Adrenal gland (tissue), 12 donors: ENCODE measurements around the gene VPS37C. TPM values are rescaled to one million over a fixed set of nuclear protein-coding genes. Genes with fewer than 3 reads are reported as not detected.

Experiments
- DNase-seq, 7 donors: peaks; one replicate each; pipeline ENCODE4 v3.0.0-alpha.2; 2019 to 2020
- H3K27ac ChIP-seq, 5 donors: fragments of 200-600 bp; sonication (generic) in 4 of 5; 1 replicate in 3 of 5; 2 replicates in 2 of 5; pipeline versions ENCODE4 v1.5.1 to v1.8.0; 2016 to 2020; ENCODE audit warnings: mild to moderate bottlenecking in 1 of 5
- H3K27me3 ChIP-seq: fragments of 200-600 bp; 2 replicates; pipeline ENCODE4 v1.8.0; 2021
- H3K36me3 ChIP-seq, 2 donors: fragments of 200-600 bp; replicated peaks in 1 of 2; 1 replicate in 1 of 2; 2 replicates in 1 of 2; pipeline versions ENCODE4 v1.5.1 to v1.8.0; 2018 to 2022
- H3K4me1 ChIP-seq, 2 donors: fragments of 200-600 bp; replicated peaks in 1 of 2; 1 replicate in 1 of 2; 2 replicates in 1 of 2; pipeline versions ENCODE4 v1.5.1 to v1.8.0; 2018 to 2021
- H3K4me3 ChIP-seq, 4 donors: fragments of 200-600 bp; sonication (generic) in 3 of 4; one replicate each; pipeline ENCODE4 v1.5.1; 2016 to 2018
- H3K9me3 ChIP-seq, 3 donors: fragments of 200-600 bp; sonication (generic) in 1 of 3; replicated peaks in 1 of 3; 1 replicate in 2 of 3; 2 replicates in 1 of 3; pipeline versions ENCODE4 v1.5.1 to v1.8.0; 2016 to 2021
- POLR2A ChIP-seq, 2 donors: fragments of 450-650 bp; IDR thresholded peaks; one replicate each; pipeline ENCODE4 v1.6.1; 2017; ENCODE audit warnings: antibody characterized with exemption in 2 of 2, mild to moderate bottlenecking in 2 of 2, moderate library complexity in 1 of 2
- WGBS, 4 donors: extraction: QIAGEN DNeasy Blood & Tissue Kit in 2 of 4; methylation state at CpG; one replicate each; pipeline versions ENCODE4 v1.1.5 to v1.1.7; 2013 to 2017; 5-methylcytosine and 5-hydroxymethylcytosine counted together
- intact Hi-C, 2 donors: fragments of 100-400 bp; cut with DNase I; formaldehyde crosslinking; loops; one replicate each; pipeline versions ENCODE4 v1.14.1 to v1.15.0; 2022 to 2023
- polyA plus RNA-seq, 3 donors: library from polyadenylated mRNA; stranded (reverse); fragments of 200-250 nt in 2 of 3; fragments of 350-450 nt in 1 of 3; fragmentation: Illumina TruSeq in 1 of 3; extraction: RNeasy Lipid Tissue Mini Kit (QIAGEN cat#74804) in 1 of 3; gene quantifications; one replicate each; pipeline ENCODE4 v1.2.3, GENCODE V29; 2013 to 2014
- total RNA-seq, 9 donors: library from RNA; depleted of rRNA in 4 of 9; stranded (reverse); fragments of >200 nt in 4 of 9; fragments of 120-200 nt in 1 of 9; fragmentation: NEBNext Ultra II Directional in 1 of 9; extraction: Animal tissue kit (Norgen Biotek cat#: 25700) in 1 of 9; gene quantifications; one replicate each; pipeline versions ENCODE4 v1.1.0 to v1.2.4, GENCODE V29; 2013 to 2023
- TF ChIP-seq, protein P1 (sequence below), 6 experiments: fragments of 450-650 bp in 4 of 6; fragments of 200-600 bp in 2 of 6; sonication (generic) in 1 of 6; IDR thresholded peaks; 1 replicate in 5 of 6; 2 replicates in 1 of 6; pipeline versions ENCODE4 v1.5.1 to v1.8.0; 2016 to 2021; ENCODE audit warnings: antibody characterized with exemption in 6 of 6, mild to moderate bottlenecking in 2 of 6, moderate library complexity in 1 of 6
- donor health status: healthy with polysubstance abuse.
- donor health status: Bipolar disorder and iron deficiency.
- donor health status: DM: yes; HTN: yes; CAD: no.
- donor health status: DM: no; HTN: no; CAD: no.
- donor health status: DM: no; HTN: no; CAD: no.
- donor health status: DM: yes; HTN: yes; CAD: no.

VPS37C gene
- total and polyA plus RNA-seq, 12 donors: 8.6 to 27.9 (median 18.5) TPM

DNA sequence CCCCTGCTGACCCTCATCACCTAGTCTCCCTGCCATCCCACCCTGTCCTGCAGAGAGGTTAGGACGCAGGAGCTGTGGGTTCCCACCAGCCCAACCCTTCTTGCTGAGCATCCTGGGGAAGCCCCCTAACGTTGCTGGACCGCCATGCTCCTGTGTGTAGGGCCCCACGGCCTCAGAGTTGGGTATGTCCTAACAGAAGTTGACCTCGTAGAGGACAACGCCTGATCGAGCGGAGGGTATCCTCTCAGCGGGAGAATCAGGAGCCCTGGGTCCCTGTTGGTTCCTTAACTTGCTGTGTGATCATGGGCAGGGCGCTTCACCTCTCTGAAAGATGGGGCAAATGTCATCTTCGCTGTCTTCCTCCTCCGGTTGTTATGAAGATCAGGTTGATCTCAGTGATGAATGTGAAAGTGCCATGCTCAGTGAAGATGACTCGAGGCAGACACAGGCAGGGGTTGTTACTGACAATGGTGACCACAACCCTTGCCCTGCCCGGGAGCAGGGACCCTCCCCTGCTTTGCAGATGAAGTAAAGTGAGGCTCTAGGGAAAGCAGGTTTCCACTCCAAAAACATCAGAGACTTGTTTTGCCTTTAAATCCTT, 78.2 kb downstream of the VPS37C start:
- intact Hi-C loops: no loop called here
- WGBS, 4 donors: 74 to 88% (median 81%) methylated on average over 13 to 14 of the region's 14 CpGs
- TF ChIP-seq, protein P1, sequence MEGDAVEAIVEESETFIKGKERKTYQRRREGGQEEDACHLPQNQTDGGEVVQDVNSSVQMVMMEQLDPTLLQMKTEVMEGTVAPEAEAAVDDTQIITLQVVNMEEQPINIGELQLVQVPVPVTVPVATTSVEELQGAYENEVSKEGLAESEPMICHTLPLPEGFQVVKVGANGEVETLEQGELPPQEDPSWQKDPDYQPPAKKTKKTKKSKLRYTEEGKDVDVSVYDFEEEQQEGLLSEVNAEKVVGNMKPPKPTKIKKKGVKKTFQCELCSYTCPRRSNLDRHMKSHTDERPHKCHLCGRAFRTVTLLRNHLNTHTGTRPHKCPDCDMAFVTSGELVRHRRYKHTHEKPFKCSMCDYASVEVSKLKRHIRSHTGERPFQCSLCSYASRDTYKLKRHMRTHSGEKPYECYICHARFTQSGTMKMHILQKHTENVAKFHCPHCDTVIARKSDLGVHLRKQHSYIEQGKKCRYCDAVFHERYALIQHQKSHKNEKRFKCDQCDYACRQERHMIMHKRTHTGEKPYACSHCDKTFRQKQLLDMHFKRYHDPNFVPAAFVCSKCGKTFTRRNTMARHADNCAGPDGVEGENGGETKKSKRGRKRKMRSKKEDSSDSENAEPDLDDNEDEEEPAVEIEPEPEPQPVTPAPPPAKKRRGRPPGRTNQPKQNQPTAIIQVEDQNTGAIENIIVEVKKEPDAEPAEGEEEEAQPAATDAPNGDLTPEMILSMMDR (IDR thresholded peaks at IDR 0.05): no peak
- TF ChIP-seq POLR2A (IDR thresholded peaks at IDR 0.05): no peak
- H3K4me3 ChIP-seq: no peak overlapping the region
- H3K27me3 ChIP-seq: no peaks in the 10 kb centered on the region
- H3K36me3 ChIP-seq: no peaks in the 10 kb centered on the region
- H3K9me3 ChIP-seq: no peaks in the 10 kb centered on the region
- no peak for DNase-seq
- no peaks in the 10 kb centered on the region for H3K4me1 ChIP-seq
- no peak overlapping the region for H3K27ac ChIP-seq

GRCh38 chr11:61082062-61082870, 79.0 kb downstream of the VPS37C start:
- no peak overlapping the region for H3K4me3 ChIP-seq
- no peaks in the 10 kb centered on the region for H3K36me3 ChIP-seq
- DNase-seq: no peak
- H3K27me3 ChIP-seq: no peaks in the 10 kb centered on the region
- 54 to 65% (median 60%) methylated on average over 12 to 18 of the region's 18 CpGs for WGBS, 4 donors
- intact Hi-C loops: no loop called here
- no peak overlapping the region for H3K27ac ChIP-seq
- TF ChIP-seq POLR2A (IDR thresholded peaks at IDR 0.05): no peak
- TF ChIP-seq, protein P1 (IDR thresholded peaks at IDR 0.05): no peak
- H3K4me1 ChIP-seq: no peaks in the 10 kb centered on the region
- no peaks in the 10 kb centered on the region for H3K9me3 ChIP-seq

- WGBS, 4 donors: 82 to 96% (median 85%) methylated on average over 8 to 11 of the region's 11 CpGs
- no peak for DNase-seq
- Histone ChIP-seq H3K36me3 (no peaks in the 10 kb centered on the region), H3K4me3 (no peak overlapping the region), H3K4me1 (no peaks in the 10 kb centered on the region), H3K9me3 (no peaks in the 10 kb centered on the region), H3K27ac (no peak overlapping the region), H3K27me3 (no peaks in the 10 kb centered on the region)
- intact Hi-C loops: no loop called here
- TF ChIP-seq, protein P1 (IDR thresholded peaks at IDR 0.05): no peak
- TF ChIP-seq POLR2A (IDR thresholded peaks at IDR 0.05): no peak
Measured at GRCh38 chr11:61080986-61081590, 80.1 kb downstream of the VPS37C start.

- intact Hi-C loops: no loop called here
- H3K4me3 ChIP-seq: no peak overlapping the region
- H3K9me3 ChIP-seq: no peaks in the 10 kb centered on the region
- no peaks in the 10 kb centered on the region for H3K4me1 ChIP-seq
- H3K27ac ChIP-seq: no peak overlapping the region
- WGBS, 4 donors: 87 to 95% (median 90%) methylated on average over 8 of the region's 8 CpGs
- DNase-seq: no peak
- no peaks in the 10 kb centered on the region for H3K36me3 ChIP-seq
- H3K27me3 ChIP-seq: no peaks in the 10 kb centered on the region
- TF ChIP-seq POLR2A (IDR thresholded peaks at IDR 0.05): no peak
- TF ChIP-seq, protein P1 (IDR thresholded peaks at IDR 0.05): no peak
Measured at GRCh38 chr11:61080526-61080925, 80.7 kb downstream of the VPS37C start.
